Measurements from ENCODE around the gene CTNNA1. TPM values are rescaled to one million over a fixed set of nuclear protein-coding genes. Genes with fewer than 3 reads are reported as not detected.

CTNNA1 gene
- total and polyA plus RNA-seq, 2 of the 8 experiments (the other 6 are each of a cell fraction or from before 2014, with no cell fraction given), result 115 to 349 TPM

GRCh38 chr5:138721979-138722378 is 31.2 kb upstream of the CTNNA1 start (continued):
- TF ChIP-seq TAF1 (IDR thresholded peaks at IDR 0.05; ENCODE audit: low read depth, low read length), result no peak
- no peak for TF ChIP-seq E2F6 (IDR thresholded peaks at IDR 0.05)
- no peak for TF ChIP-seq SUZ12 (IDR thresholded peaks at IDR 0.05; ENCODE audit: low read length)
